Ishikawa (cell line): ENCODE results near the gene SHB.

Experiments
- CEBPB ChIP-seq: IDR thresholded peaks from 2 replicates; pipeline ENCODE4 v1.6.1; 2012
- CREB1 ChIP-seq: IDR thresholded peaks from 2 replicates; pipeline ENCODE4 v1.6.1; 2012; ENCODE audit warnings: low read depth
- EGR1 ChIP-seq: IDR thresholded peaks from 2 replicates; pipeline ENCODE4 v1.6.1; 2012
- EP300 ChIP-seq: IDR thresholded peaks from 2 replicates; pipeline ENCODE4 v1.6.1; 2012; ENCODE audit warnings: borderline replicate concordance
- MAX ChIP-seq: IDR thresholded peaks from 2 replicates; pipeline ENCODE4 v1.6.1; 2012
- NFIC ChIP-seq: IDR thresholded peaks from 2 replicates; pipeline ENCODE4 v1.6.1; 2012
- RAD21 ChIP-seq: IDR thresholded peaks from 2 replicates; pipeline ENCODE4 v1.6.1; 2012; ENCODE audit warnings: low read depth
- REST ChIP-seq: IDR thresholded peaks from 2 replicates; pipeline ENCODE4 v1.6.1; 2012; ENCODE audit warnings: low read depth, mild to moderate bottlenecking
- TEAD4 ChIP-seq: IDR thresholded peaks from 2 replicates; pipeline ENCODE4 v1.6.1; 2012
- USF1 ChIP-seq: IDR thresholded peaks from 2 replicates; pipeline ENCODE4 v1.6.1; 2012
- YY1 ChIP-seq: IDR thresholded peaks from 2 replicates; pipeline ENCODE4 v1.6.1; 2012; ENCODE audit warnings: low read depth

GRCh38 chr9:37972351-37972848 lies 96.6 kb downstream of the SHB start:
- TF ChIP-seq RAD21 (no peak), REST (no peak), EGR1 (no peak), MAX (no peak), EP300 (no peak), USF1 (no peak), YY1 (no peak), CEBPB (no peak), TEAD4 (no peak), CREB1 (no peak), NFIC (no peak)
